Lower lobe of right lung (tissue), 2 donors: Measurements from ENCODE around the gene DEPP1. TPM values are rescaled to one million over a fixed set of nuclear protein-coding genes. Genes with fewer than 3 reads are reported as not detected.

Experiments
- ATAC-seq, 2 donors: fragments of 200-7000 bp; cut with Tn5 transposase; one replicate each; pipeline ENCODE4 v1.9.1; 2020 to 2022; ENCODE audit warnings: mild to moderate bottlenecking in 2 of 2, moderate library complexity in 2 of 2
- DNase-seq: peaks from one replicate; pipeline ENCODE4 v3.0.0-alpha.2; 2020
- H3K27ac ChIP-seq: fragments of 200-600 bp; one replicate; pipeline ENCODE4 v1.8.0; 2022
- H3K27me3 ChIP-seq: fragments of 200-600 bp; one replicate; pipeline ENCODE4 v1.8.0; 2022; ENCODE audit warnings: low read depth
- H3K36me3 ChIP-seq: fragments of 200-600 bp; one replicate; pipeline ENCODE4 v1.8.0; 2022; ENCODE audit warnings: mild to moderate bottlenecking
- H3K4me1 ChIP-seq: fragments of 200-600 bp; one replicate; pipeline ENCODE4 v1.8.0; 2022
- H3K4me3 ChIP-seq: fragments of 200-600 bp; one replicate; pipeline ENCODE4 v1.8.0; 2022; ENCODE audit warnings: mild to moderate bottlenecking
- H3K9me3 ChIP-seq: fragments of 200-600 bp; one replicate; pipeline ENCODE4 v1.8.0; 2022
- CTCF ChIP-seq: fragments of 200-600 bp; IDR thresholded peaks from one replicate; pipeline ENCODE4 v1.8.0; 2022; ENCODE audit warnings: antibody characterized with exemption, mild to moderate bottlenecking
- intact Hi-C: fragments of 100-400 bp; cut with DNase I; formaldehyde crosslinking; loops from one replicate; pipeline ENCODE4 v1.11.0; 2022
- total RNA-seq: library from RNA; stranded (reverse); fragmentation: NEBNext Ultra II Directional; extraction: Animal tissue kit (Norgen Biotek cat#: 25700); gene quantifications from one replicate; pipeline ENCODE4 v1.2.1, GENCODE V29; 2021
- donor health status: DM: no; HTN: yes; CAD: no; lungs with severe emphysema.

The DEPP1 gene
- total RNA-seq, 1 donor from 2014 or later, result 108 TPM

- peaks cover 78% of the 10 kb centered on the region for H3K4me1 ChIP-seq
- H3K9me3 ChIP-seq, result no peaks in the 10 kb centered on the region
- H3K4me3 ChIP-seq, result no peak overlapping the region
- H3K36me3 ChIP-seq, result peaks cover 35% of the 10 kb centered on the region
- DNase-seq (no peak), ATAC-seq (no peak)
- no peaks in the 10 kb centered on the region for H3K27me3 ChIP-seq
- intact Hi-C loops, result no loop called here
- TF ChIP-seq CTCF, result no peak
- peak overlapping the region; percentile 27 for H3K27ac ChIP-seq
These were observed 8.8 kb downstream of the DEPP1 start for GRCh38 chr10:44969854-44970253.

- Histone ChIP-seq H3K9me3 (no peaks in the 10 kb centered on the region), H3K4me1 (peaks cover 78% of the 10 kb centered on the region), H3K27ac (peak overlapping the region; percentile 66), H3K4me3 (no peak overlapping the region), H3K36me3 (peaks cover 35% of the 10 kb centered on the region), H3K27me3 (no peaks in the 10 kb centered on the region)
- no peak for TF ChIP-seq CTCF
- ATAC-seq (peak in 1 of 2 donors; percentile 1), DNase-seq (no peak)
- intact Hi-C loops, result no loop called here
These were observed 9.9 kb downstream of the DEPP1 start for GRCh38 chr10:44968500-44969400.

GRCh38 chr10:44968091-44968490 lies 10.5 kb downstream of the DEPP1 start:
- ATAC-seq, result peak; percentile 56 to 68
- no peak overlapping the region for H3K4me3 ChIP-seq
- peaks cover 78% of the 10 kb centered on the region for H3K4me1 ChIP-seq
- intact Hi-C loops, result no loop called here
- no peak for TF ChIP-seq CTCF
- H3K36me3 ChIP-seq, result peaks cover 33% of the 10 kb centered on the region
- no peaks in the 10 kb centered on the region for H3K27me3 ChIP-seq
- DNase-seq, result peak; percentile 75
- H3K27ac ChIP-seq, result peak overlapping the region; percentile 66
- H3K9me3 ChIP-seq, result no peaks in the 10 kb centered on the region

GRCh38 chr10:44967616-44968015 lies 11.0 kb downstream of the DEPP1 start:
- H3K9me3 ChIP-seq, result no peaks in the 10 kb centered on the region
- H3K4me3 ChIP-seq, result no peak overlapping the region
- no peaks in the 10 kb centered on the region for H3K27me3 ChIP-seq
- peaks cover 77% of the 10 kb centered on the region for H3K4me1 ChIP-seq
- peak overlapping the region; percentile 66 for H3K27ac ChIP-seq
- intact Hi-C loops, result no loop called here
- no peak for TF ChIP-seq CTCF
- peak in 1 of 2 donors; percentile 22 for ATAC-seq
- peaks cover 29% of the 10 kb centered on the region for H3K36me3 ChIP-seq
- no peak for DNase-seq

- no peak for ATAC-seq
- TF ChIP-seq CTCF, result no peak
- Histone ChIP-seq H3K36me3 (peaks cover 23% of the 10 kb centered on the region), H3K4me1 (peaks cover 76% of the 10 kb centered on the region), H3K9me3 (no peaks in the 10 kb centered on the region), H3K27ac (peak overlapping the region; percentile 66), H3K27me3 (no peaks in the 10 kb centered on the region), H3K4me3 (no peak overlapping the region)
- DNase-seq, result no peak
- intact Hi-C loops, result no loop called here
These were observed 11.6 kb downstream of the DEPP1 start for GRCh38 chr10:44966816-44967509.
